Measurements from ENCODE around the gene EAPP. TPM values are rescaled to one million over a fixed set of nuclear protein-coding genes. Genes with fewer than 3 reads are reported as not detected.

EAPP gene
- total RNA-seq, 1 experiment from 2014 or later, result 32.2 TPM

DNA sequence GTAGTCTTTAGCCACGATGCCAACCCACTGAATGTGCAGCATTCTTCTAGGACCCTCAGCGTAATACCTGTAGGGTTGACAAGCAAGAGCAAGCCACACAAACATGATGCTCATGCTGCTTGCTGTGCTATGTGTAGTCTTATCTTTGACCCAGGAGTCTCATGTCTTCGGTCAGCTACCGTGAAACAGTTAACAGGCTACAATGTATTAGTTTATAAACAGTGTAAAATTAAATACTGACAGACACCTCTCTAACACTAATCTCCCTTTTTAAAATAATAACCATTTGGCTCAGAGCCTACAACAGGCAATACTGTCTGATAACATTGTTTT, 1.9 kb downstream of the EAPP start:
- Histone ChIP-seq H4K20me1 (ENCODE audit: insufficient read depth) (no peaks in the 10 kb centered on the region), H2AFZ (ENCODE audit: low read depth, low read length, poor library complexity, severe bottlenecking) (no peak overlapping the region), H3K4me3 (replicated peaks in 1 of 2; ENCODE audit: low read depth in 1 of 2, low read length in 2 of 2) (no peak overlapping the region), H3K4me1 (ENCODE audit: control insufficient read depth in 1 of 2, insufficient read depth in 2 of 2, low read length in 2 of 2) (peaks cover 6 to 11% of the 10 kb centered on the region in 2 experiments; a peak in 3 of 4 replicates), H3K27ac (ENCODE audit: low read depth, low read length) (no peak overlapping the region), H3K36me3 (ENCODE audit: control insufficient read depth in 1 of 2, insufficient read depth in 2 of 2, low read length in 2 of 2) (peaks cover 7 to 26% of the 10 kb centered on the region in 2 experiments; a peak in 3 of 4 replicates), H3K27me3 (ENCODE audit: insufficient read depth, low read length) (no peaks in the 10 kb centered on the region), H3K9ac (ENCODE audit: low read length) (no peak overlapping the region), H3K9me3 (ENCODE audit: control insufficient read depth in 1 of 2, insufficient read depth in 1 of 2, low read depth in 1 of 2, low read length in 2 of 2) (no peaks in the 10 kb centered on the region), H3K79me2 (ENCODE audit: insufficient read depth, low read length) (peaks cover 27% of the 10 kb centered on the region), H3K9me2 (ENCODE audit: insufficient read depth) (no peaks in the 10 kb centered on the region), H3K4me2 (ENCODE audit: low read length) (no peak overlapping the region)
- no peak for ATAC-seq
- no peak for DNase-seq (ENCODE audit: low read depth, low spot score)
- TF ChIP-seq CEBPB (IDR thresholded peaks at IDR 0.05; ENCODE audit: low read depth) (no peak), EZH2phosphoT487 (IDR thresholded peaks at IDR 0.05; ENCODE audit: borderline replicate concordance) (no peak), FOSL1 (IDR thresholded peaks at IDR 0.05; ENCODE audit: low read depth) (no peak), POLR2A (IDR thresholded peaks at IDR 0.05; ENCODE audit: borderline replicate concordance, extremely low read depth, insufficient read depth, insufficient read length) (no peak), YY1 (IDR thresholded peaks at IDR 0.05; ENCODE audit: extremely low read depth, insufficient replicate concordance, low read depth, low read length) (no peak)
- TF ChIP-seq, protein P1, sequence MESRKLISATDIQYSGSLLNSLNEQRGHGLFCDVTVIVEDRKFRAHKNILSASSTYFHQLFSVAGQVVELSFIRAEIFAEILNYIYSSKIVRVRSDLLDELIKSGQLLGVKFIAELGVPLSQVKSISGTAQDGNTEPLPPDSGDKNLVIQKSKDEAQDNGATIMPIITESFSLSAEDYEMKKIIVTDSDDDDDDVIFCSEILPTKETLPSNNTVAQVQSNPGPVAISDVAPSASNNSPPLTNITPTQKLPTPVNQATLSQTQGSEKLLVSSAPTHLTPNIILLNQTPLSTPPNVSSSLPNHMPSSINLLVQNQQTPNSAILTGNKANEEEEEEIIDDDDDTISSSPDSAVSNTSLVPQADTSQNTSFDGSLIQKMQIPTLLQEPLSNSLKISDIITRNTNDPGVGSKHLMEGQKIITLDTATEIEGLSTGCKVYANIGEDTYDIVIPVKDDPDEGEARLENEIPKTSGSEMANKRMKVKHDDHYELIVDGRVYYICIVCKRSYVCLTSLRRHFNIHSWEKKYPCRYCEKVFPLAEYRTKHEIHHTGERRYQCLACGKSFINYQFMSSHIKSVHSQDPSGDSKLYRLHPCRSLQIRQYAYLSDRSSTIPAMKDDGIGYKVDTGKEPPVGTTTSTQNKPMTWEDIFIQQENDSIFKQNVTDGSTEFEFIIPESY (IDR thresholded peaks at IDR 0.05; ENCODE audit: extremely low read depth, insufficient replicate concordance, low read length), result no peak
- TF ChIP-seq, protein P2, sequence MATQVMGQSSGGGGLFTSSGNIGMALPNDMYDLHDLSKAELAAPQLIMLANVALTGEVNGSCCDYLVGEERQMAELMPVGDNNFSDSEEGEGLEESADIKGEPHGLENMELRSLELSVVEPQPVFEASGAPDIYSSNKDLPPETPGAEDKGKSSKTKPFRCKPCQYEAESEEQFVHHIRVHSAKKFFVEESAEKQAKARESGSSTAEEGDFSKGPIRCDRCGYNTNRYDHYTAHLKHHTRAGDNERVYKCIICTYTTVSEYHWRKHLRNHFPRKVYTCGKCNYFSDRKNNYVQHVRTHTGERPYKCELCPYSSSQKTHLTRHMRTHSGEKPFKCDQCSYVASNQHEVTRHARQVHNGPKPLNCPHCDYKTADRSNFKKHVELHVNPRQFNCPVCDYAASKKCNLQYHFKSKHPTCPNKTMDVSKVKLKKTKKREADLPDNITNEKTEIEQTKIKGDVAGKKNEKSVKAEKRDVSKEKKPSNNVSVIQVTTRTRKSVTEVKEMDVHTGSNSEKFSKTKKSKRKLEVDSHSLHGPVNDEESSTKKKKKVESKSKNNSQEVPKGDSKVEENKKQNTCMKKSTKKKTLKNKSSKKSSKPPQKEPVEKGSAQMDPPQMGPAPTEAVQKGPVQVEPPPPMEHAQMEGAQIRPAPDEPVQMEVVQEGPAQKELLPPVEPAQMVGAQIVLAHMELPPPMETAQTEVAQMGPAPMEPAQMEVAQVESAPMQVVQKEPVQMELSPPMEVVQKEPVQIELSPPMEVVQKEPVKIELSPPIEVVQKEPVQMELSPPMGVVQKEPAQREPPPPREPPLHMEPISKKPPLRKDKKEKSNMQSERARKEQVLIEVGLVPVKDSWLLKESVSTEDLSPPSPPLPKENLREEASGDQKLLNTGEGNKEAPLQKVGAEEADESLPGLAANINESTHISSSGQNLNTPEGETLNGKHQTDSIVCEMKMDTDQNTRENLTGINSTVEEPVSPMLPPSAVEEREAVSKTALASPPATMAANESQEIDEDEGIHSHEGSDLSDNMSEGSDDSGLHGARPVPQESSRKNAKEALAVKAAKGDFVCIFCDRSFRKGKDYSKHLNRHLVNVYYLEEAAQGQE (IDR thresholded peaks at IDR 0.05; ENCODE audit: low read depth), result no peak
- ChIA-PET POLR2A (no interaction called here), CTCF (no interaction called here), RAD21 (ENCODE audit: low non-redundant PET in 1 of 2, low total read pairs in 2 of 2, uncharacterized antibody in 2 of 2, unreplicated experiment in 2 of 2) (no interaction called here)
- no TSS peak for BruUV-seq (replicated peaks)
- intact Hi-C loops (cut with micrococcal nuclease), result no loop called here
